Esophagus muscularis mucosa (tissue), 4 donors: Measurements from ENCODE around the gene GALM. TPM values are rescaled to one million over a fixed set of nuclear protein-coding genes. Genes with fewer than 3 reads are reported as not detected.

Experiments
- DNase-seq: peaks from one replicate; pipeline ENCODE4 v3.0.0-alpha.2; 2017; ENCODE audit errors: extremely low spot score
- H3K27ac ChIP-seq, 4 donors: fragments of 200-600 bp; sonication (generic); replicated peaks in 1 of 4; 1 replicate in 3 of 4; 2 replicates in 1 of 4; pipeline ENCODE4 v1.5.1; 2016 to 2019; ENCODE audit warnings: mild to moderate bottlenecking in 1 of 4
- H3K27me3 ChIP-seq, 4 donors: fragments of 200-600 bp; sonication (generic); one replicate each; pipeline versions ENCODE4 v1.5.1 to v1.6.0; 2016 to 2019
- H3K36me3 ChIP-seq, 4 donors: fragments of 200-600 bp; sonication (generic); one replicate each; pipeline ENCODE4 v1.5.1; 2016 to 2019
- H3K4me1 ChIP-seq, 4 donors: fragments of 200-600 bp; sonication (generic); one replicate each; pipeline ENCODE4 v1.5.1; 2016 to 2019
- H3K4me3 ChIP-seq, 4 donors: fragments of 200-600 bp; sonication (generic); 1 replicate in 2 of 4; 2 replicates in 2 of 4; pipeline ENCODE4 v1.5.1; 2016 to 2019; ENCODE audit warnings: mild to moderate bottlenecking in 4 of 4, moderate library complexity in 1 of 4
- H3K9me3 ChIP-seq, 4 donors: fragments of 200-600 bp; sonication (generic); 1 replicate in 3 of 4; 2 replicates in 1 of 4; pipeline ENCODE4 v1.5.1; 2016 to 2019
- EP300 ChIP-seq: sonication (generic); formaldehyde crosslinking; IDR thresholded peaks from one replicate; pipeline ENCODE4 v1.6.1; 2017; ENCODE audit warnings: antibody characterized with exemption
- POLR2A ChIP-seq: fragments of 450-650 bp; IDR thresholded peaks from one replicate; pipeline ENCODE4 v1.6.1; 2017; ENCODE audit warnings: antibody characterized with exemption, moderate library complexity, mild to moderate bottlenecking, low read depth
- POLR2AphosphoS5 ChIP-seq, 2 donors: sonication (generic); formaldehyde crosslinking; IDR thresholded peaks; one replicate each; pipeline ENCODE4 v1.6.1; 2017; ENCODE audit warnings: antibody characterized with exemption in 2 of 2
- WGBS: methylation state at CpG from one replicate; pipeline ENCODE4 v1.1.5; 2018; 5-methylcytosine and 5-hydroxymethylcytosine counted together
- intact Hi-C: fragments of 100-400 bp; cut with DNase I; formaldehyde crosslinking; loops from one replicate; pipeline ENCODE4 v1.15.1; 2023
- total RNA-seq, 4 donors: library from RNA; depleted of rRNA; stranded (reverse); fragments of >200 nt; gene quantifications; one replicate each; pipeline versions ENCODE4 v1.1.0 to v1.2.1, GENCODE V29; 2016
- TF ChIP-seq, protein P1 (sequence below), 3 experiments: fragments of 200-600 bp in 2 of 3; fragments of 450-650 bp in 1 of 3; sonication (generic) in 2 of 3; IDR thresholded peaks; one replicate each; pipeline ENCODE4 v1.5.1; 2017 to 2019; ENCODE audit warnings: antibody characterized with exemption in 3 of 3, mild to moderate bottlenecking in 2 of 3, moderate library complexity in 1 of 3

GALM gene
- total RNA-seq, 4 donors from 2014 or later: 8.3 to 14.6 (median 11.6) TPM

DNA sequence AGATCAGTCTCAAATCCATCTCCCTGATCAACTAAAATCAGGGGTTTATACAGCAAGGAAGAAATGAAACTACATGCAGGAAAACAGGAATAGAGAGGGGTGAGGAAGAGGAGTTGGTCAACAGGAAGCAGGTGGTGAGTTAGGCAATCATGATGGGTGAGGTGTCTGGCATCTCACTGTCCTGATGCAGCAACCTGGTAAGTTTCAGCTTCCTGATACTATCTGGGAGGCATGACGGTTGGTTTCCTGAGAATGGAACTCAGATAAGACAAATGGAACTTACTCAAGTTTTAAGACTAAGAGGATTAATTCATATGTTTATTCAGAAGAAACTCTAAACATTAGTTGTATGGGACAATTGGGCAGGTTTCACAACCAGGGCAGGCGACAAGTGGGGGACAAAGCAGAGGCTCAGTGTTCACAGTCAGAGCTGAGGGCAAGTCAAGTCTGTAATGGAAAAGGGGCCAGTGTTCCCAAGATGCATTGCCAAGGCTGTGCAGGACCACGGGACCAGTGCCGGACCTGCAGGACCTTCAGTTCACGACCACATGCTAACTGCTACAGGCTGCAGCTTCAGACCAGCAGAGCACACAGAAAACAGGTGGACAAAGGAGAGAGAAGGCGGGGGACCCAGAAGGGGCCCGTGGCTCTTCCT lies 17.7 kb upstream of the GALM start:
- H3K4me3 ChIP-seq: no peak overlapping the region
- H3K9me3 ChIP-seq: peaks cover 0 to 4% (median 0%) of the 10 kb centered on the region in 4 donors
- no peaks in the 10 kb centered on the region for H3K36me3 ChIP-seq
- WGBS: 86% methylated on average over 7 of the region's 7 CpGs
- intact Hi-C loops: no loop called here
- no peaks in the 10 kb centered on the region for H3K4me1 ChIP-seq
- no peak for TF ChIP-seq POLR2AphosphoS5 (IDR thresholded peaks at IDR 0.05)
- TF ChIP-seq, protein P1, sequence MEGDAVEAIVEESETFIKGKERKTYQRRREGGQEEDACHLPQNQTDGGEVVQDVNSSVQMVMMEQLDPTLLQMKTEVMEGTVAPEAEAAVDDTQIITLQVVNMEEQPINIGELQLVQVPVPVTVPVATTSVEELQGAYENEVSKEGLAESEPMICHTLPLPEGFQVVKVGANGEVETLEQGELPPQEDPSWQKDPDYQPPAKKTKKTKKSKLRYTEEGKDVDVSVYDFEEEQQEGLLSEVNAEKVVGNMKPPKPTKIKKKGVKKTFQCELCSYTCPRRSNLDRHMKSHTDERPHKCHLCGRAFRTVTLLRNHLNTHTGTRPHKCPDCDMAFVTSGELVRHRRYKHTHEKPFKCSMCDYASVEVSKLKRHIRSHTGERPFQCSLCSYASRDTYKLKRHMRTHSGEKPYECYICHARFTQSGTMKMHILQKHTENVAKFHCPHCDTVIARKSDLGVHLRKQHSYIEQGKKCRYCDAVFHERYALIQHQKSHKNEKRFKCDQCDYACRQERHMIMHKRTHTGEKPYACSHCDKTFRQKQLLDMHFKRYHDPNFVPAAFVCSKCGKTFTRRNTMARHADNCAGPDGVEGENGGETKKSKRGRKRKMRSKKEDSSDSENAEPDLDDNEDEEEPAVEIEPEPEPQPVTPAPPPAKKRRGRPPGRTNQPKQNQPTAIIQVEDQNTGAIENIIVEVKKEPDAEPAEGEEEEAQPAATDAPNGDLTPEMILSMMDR (IDR thresholded peaks at IDR 0.05): no peak
- no peak for TF ChIP-seq EP300
- no peak for TF ChIP-seq POLR2A
- DNase-seq: no peak
- H3K27ac ChIP-seq: no peak overlapping the region
- no peaks in the 10 kb centered on the region for H3K27me3 ChIP-seq

DNA sequence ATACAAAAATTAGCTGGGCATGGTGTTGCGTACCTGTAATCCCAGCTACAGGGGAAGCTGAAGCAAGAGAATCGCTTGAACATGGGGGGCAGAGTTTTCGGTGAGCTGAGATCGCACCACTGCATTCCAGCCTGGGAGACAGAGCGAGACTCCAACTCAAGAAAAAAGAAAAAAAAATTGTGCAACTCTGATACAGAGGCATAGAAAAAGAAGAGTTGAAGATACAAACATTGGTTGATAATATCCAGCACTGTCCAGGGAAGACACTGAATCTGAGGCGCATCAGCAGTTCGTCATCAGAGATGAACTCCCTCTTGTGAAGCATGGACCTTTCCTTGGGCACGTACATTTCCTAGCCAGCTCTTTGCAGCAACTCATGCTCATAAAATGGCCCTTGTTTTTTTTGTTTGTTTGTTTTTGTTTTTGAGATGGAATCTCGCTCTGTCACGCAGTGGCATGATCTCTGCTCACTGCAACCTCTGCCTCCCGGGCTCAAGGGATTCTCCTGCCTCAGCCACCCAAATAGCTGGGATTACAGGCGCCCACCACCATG lies 16.7 kb upstream of the GALM start:
- 93% methylated on average over 12 of the region's 12 CpGs for WGBS

DNA sequence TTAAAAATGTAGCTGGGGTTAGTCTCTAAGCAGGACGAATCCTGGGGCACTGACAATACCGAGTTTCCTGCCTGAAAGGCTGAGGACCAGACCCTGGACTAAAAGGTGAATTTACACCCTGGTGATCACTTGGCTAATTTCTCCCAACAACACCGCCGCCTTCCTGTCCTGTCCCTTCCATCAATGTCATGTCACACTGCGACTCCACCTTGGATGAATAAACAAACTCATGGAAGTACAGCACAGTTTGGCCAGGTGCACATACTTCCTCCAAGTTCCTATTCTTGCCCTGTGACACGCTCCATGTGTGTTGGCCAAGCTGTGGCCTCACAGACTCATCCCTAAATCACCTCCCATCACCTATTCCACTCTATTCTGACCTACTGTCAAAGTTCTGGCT lies 15.9 kb upstream of the GALM start:
- WGBS: 85% methylated on average over 6 of the region's 6 CpGs
- no peak for TF ChIP-seq EP300
- Histone ChIP-seq H3K9me3 (no peaks in the 10 kb centered on the region), H3K36me3 (no peaks in the 10 kb centered on the region), H3K4me1 (no peaks in the 10 kb centered on the region), H3K27me3 (no peaks in the 10 kb centered on the region), H3K4me3 (no peak overlapping the region), H3K27ac (no peak overlapping the region)
- DNase-seq: no peak
- intact Hi-C loops: no loop called here

More for the DNA sequence above, 16.7 kb upstream of the GALM start:
- Histone ChIP-seq H3K4me3 (no peak overlapping the region), H3K36me3 (no peaks in the 10 kb centered on the region), H3K27me3 (no peaks in the 10 kb centered on the region), H3K27ac (no peak overlapping the region), H3K4me1 (no peaks in the 10 kb centered on the region), H3K9me3 (no peaks in the 10 kb centered on the region)
- intact Hi-C loops: no loop called here
- no peak for TF ChIP-seq POLR2AphosphoS5 (IDR thresholded peaks at IDR 0.05)
- TF ChIP-seq, protein P1 (IDR thresholded peaks at IDR 0.05): no peak
- TF ChIP-seq POLR2A: no peak
- TF ChIP-seq EP300: no peak
- no peak for DNase-seq

DNA sequence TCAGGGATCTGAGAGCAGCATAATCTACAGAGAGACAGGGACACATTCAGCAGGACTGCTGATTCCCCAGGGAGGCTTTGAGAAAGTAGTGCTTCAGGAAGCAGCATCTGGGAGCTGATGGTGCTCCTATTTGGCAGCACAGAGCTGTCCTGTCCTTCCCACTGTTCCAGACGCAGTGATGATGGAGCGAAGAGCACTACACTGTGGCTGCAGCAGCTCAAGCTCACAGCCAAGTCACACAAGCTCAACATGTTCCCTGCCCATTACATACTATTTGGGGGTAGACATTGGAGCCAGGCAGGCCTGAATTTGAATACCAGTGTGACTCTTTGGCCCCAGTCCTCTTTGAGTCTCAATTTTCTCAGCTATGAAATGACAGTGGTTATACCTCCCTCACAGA lies 15.2 kb upstream of the GALM start:
- DNase-seq: no peak
- no peak overlapping the region for H3K27ac ChIP-seq
- intact Hi-C loops: no loop called here
- H3K9me3 ChIP-seq: no peaks in the 10 kb centered on the region
- H3K4me1 ChIP-seq: no peaks in the 10 kb centered on the region
- TF ChIP-seq, protein P1 (IDR thresholded peaks at IDR 0.05): no peak
- TF ChIP-seq POLR2AphosphoS5 (IDR thresholded peaks at IDR 0.05): no peak
- no peak for TF ChIP-seq EP300
- TF ChIP-seq POLR2A: no peak
- H3K4me3 ChIP-seq: no peak overlapping the region
- no peaks in the 10 kb centered on the region for H3K27me3 ChIP-seq
- WGBS: no CpG with 5 or more reads among the region's 2 CpGs
- H3K36me3 ChIP-seq: no peaks in the 10 kb centered on the region

DNA sequence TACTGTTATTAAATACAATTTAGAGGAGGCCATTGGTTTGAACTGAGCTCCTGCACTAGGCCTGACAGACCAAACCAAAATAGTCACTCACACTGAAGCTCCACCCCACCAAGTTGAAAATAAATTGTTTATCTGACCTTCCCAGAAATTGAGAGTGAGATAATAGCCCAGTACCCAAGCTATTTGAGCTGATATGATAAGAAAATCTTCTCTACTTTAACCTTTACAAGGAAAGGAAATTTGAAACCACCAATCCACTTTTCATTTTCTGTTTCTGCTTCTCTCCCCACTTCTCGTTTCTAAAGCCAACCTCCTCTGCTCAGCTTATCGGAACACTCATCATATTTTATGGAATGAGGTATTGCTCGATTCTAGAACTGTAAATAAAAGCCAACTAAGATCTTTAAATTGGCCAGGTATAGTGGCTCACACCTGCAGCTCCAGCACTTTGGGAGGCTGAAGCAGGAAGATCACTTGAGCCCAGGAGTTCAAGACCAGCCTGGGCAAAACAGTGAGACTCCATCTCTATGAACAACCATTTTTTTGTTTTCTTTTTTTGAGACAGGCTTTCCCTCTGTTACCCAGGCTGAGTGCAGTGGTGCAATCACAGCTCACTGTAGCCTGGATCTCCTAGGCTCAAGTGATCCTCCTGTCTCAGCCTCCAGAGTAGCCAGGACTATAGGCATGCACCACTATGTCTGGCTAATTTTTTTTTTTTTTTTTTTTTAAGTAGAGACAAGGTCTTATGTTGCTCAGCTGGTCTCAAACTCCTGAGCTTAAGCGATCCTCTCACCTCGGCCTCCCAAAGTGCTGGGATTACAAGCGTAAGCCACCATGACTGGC lies 13.3 kb upstream of the GALM start:
- intact Hi-C loops: no loop called here
- H3K4me1 ChIP-seq: no peaks in the 10 kb centered on the region
- H3K27me3 ChIP-seq: no peaks in the 10 kb centered on the region
- no peak overlapping the region for H3K4me3 ChIP-seq
- no peak for DNase-seq
- no peak overlapping the region for H3K27ac ChIP-seq
- 79% methylated on average over 6 of the region's 6 CpGs for WGBS
- H3K9me3 ChIP-seq: no peaks in the 10 kb centered on the region
- H3K36me3 ChIP-seq: no peaks in the 10 kb centered on the region
- TF ChIP-seq EP300: no peak
- TF ChIP-seq POLR2A: no peak
- TF ChIP-seq POLR2AphosphoS5 (IDR thresholded peaks at IDR 0.05): no peak
- TF ChIP-seq, protein P1 (IDR thresholded peaks at IDR 0.05): no peak
